K562 (cell line): ENCODE results near the gene ASB4. TPM values are rescaled to one million over a fixed set of nuclear protein-coding genes. Genes with fewer than 3 reads are reported as not detected.

ENCODE experiments used
- ATAC-seq: fragments of 200-7000 bp; cut with Tn5 transposase; 3 replicates; pipeline ENCODE4 v1.9.1; 2020; ENCODE audit warnings: moderate library complexity
- BruUV-seq: library from RNA; stranded (reverse); fragments of 400-500 nt; replicated peaks from 2 replicates; lab custom pipeline; 2021; lab: Mats Ljungman, UMichigan
- CTCF ChIA-PET: fragments of 300-600 bp; formaldehyde crosslinking; extraction: SDS; loops from one replicate; lab custom pipeline; 2021; ENCODE audit warnings: low intra/inter-chr PET ratio; lab: Yijun Ruan, JAX
- POLR2A ChIA-PET: fragments of 300-600, 350-650 bp; sonication (Branson Sonifier 250); formaldehyde crosslinking; extraction: SDS; loops from one replicate; lab custom pipeline; 2021; ENCODE audit warnings: antibody characterized with exemption, inconsistent platforms; lab: Yijun Ruan, JAX
- DNase-seq, 4 experiments: peaks; one replicate each; pipeline versions ENCODE4 v3.0.0 to v3.0.0-alpha.2; 2011 to 2018; ENCODE audit warnings: low spot score in 3 of 4, mixed read lengths in 3 of 4; ENCODE audit errors: extremely low read depth in 1 of 4
- FAIRE-seq: peaks from 2 replicates; lab custom pipeline; 2011; peaks lifted over from hg19 to GRCh38; lab: Jason Lieb, UNC
- H2AFZ ChIP-seq: 2 replicates; pipeline ENCODE4 v1.6.0; 2011; ENCODE audit warnings: low read depth, low read length, control low read depth, inconsistent platforms
- H3K27ac ChIP-seq: fragments of 200-600 bp; 3 replicates; pipeline ENCODE4 v1.8.0; 2011; ENCODE audit warnings: low read depth, mild to moderate bottlenecking, control low read depth, inconsistent platforms, low read length, moderate library complexity, mixed read lengths; ENCODE audit errors: extremely low read depth
- H3K27me3 ChIP-seq, 2 experiments: fragments of 300-600 bp in 1 of 2; 2 replicates in 1 of 2; 3 replicates in 1 of 2; pipeline versions ENCODE4 v1.6.0 to v1.8.0; 2011; ENCODE audit warnings: inconsistent platforms in 2 of 2, low read length in 2 of 2, mild to moderate bottlenecking in 1 of 2, mixed read lengths in 1 of 2, moderate library complexity in 1 of 2; ENCODE audit not compliant: control insufficient read depth in 2 of 2, insufficient read depth in 2 of 2
- H3K36me3 ChIP-seq: fragments of 300-600 bp; 3 replicates; pipeline ENCODE4 v1.8.0; 2011; ENCODE audit warnings: mild to moderate bottlenecking, low read length, inconsistent platforms; ENCODE audit not compliant: control insufficient read depth, insufficient read depth
- H3K4me1 ChIP-seq, 2 experiments: fragments of 200-600 bp in 1 of 2; replicated peaks in 1 of 2; 2 replicates in 1 of 2; 3 replicates in 1 of 2; pipeline versions ENCODE4 v1.5.1 to v1.8.0; 2011; ENCODE audit warnings: inconsistent platforms in 2 of 2, low read length in 2 of 2, mild to moderate bottlenecking in 1 of 2, mixed read lengths in 1 of 2, moderate library complexity in 1 of 2; ENCODE audit not compliant: control insufficient read depth in 2 of 2, insufficient read depth in 2 of 2
- H3K4me2 ChIP-seq: 2 replicates; pipeline ENCODE4 v1.6.1; 2011; ENCODE audit warnings: low read length, control low read depth, inconsistent platforms, mixed read lengths; ENCODE audit not compliant: insufficient read depth
- H3K4me3 ChIP-seq: fragments of 200-600 bp; sonication (generic), shearing (Covaris generic); 2 replicates; pipeline ENCODE4 v1.5.1; 2016; ENCODE audit warnings: control low read depth, inconsistent platforms
- H3K79me2 ChIP-seq: fragments of 200-600 bp; 3 replicates; pipeline ENCODE4 v1.8.0; 2011; ENCODE audit warnings: low read length, inconsistent platforms; ENCODE audit not compliant: control insufficient read depth, insufficient read depth
- H3K9ac ChIP-seq, 2 experiments: 2 replicates each; pipeline versions ENCODE4 v1.6.0 to v1.6.1; 2011; ENCODE audit warnings: low read depth in 2 of 2, low read length in 2 of 2, control low read depth in 1 of 2, inconsistent platforms in 1 of 2, mild to moderate bottlenecking in 1 of 2, mixed read lengths in 1 of 2; ENCODE audit not compliant: insufficient read depth in 1 of 2
- H3K9me1 ChIP-seq: one replicate; pipeline ENCODE4 v1.6.0; 2011; ENCODE audit warnings: inconsistent platforms, mild to moderate bottlenecking, low read length, moderate library complexity; ENCODE audit not compliant: control insufficient read depth, insufficient read depth
- H3K9me3 ChIP-seq: replicated peaks from 2 replicates; pipeline ENCODE4 v1.5.1; 2011; ENCODE audit warnings: low read depth, low read length, inconsistent platforms; ENCODE audit not compliant: control insufficient read depth, insufficient read depth
- H4K20me1 ChIP-seq: replicated peaks from 2 replicates; pipeline ENCODE4 v1.6.1; 2011; ENCODE audit warnings: low read length, inconsistent platforms, mixed read lengths; ENCODE audit not compliant: control insufficient read depth, insufficient read depth
- ATF7 ChIP-seq: fragments of 450-650 bp; IDR thresholded peaks from 2 replicates; pipeline ENCODE4 v1.7.1; 2014; ENCODE audit warnings: mild to moderate bottlenecking, moderate library complexity
- CBFA2T2 ChIP-seq: fragments of 450-650 bp; conservative IDR thresholded peaks from 2 replicates; pipeline ENCODE4 v1.6.1; 2017; ENCODE audit warnings: mild to moderate bottlenecking
- CREB1 ChIP-seq, 2 experiments: sonication (generic) in 1 of 2; formaldehyde crosslinking in 1 of 2; IDR thresholded peaks; 2 replicates each; pipeline versions ENCODE4 v1.6.1 to v1.8.0; 2012 to 2022; ENCODE audit warnings: inconsistent platforms in 1 of 2, mild to moderate bottlenecking in 1 of 2, missing genetic modification reagents in 1 of 2, moderate library complexity in 1 of 2
- GTF2A2 ChIP-seq: IDR thresholded peaks from 2 replicates; pipeline ENCODE4 v1.6.1; 2016; ENCODE audit warnings: mild to moderate bottlenecking, missing genetic modification characterization, missing compliant biosample characterization
- HLTF ChIP-seq: fragments of 450-650 bp; IDR thresholded peaks from 2 replicates; pipeline ENCODE4 v1.6.1; 2016
- NCOA2 ChIP-seq, 2 experiments: fragments of 450-650 bp; IDR thresholded peaks; 2 replicates each; pipeline ENCODE4 v1.6.1; 2018; ENCODE audit warnings: mild to moderate bottlenecking in 2 of 2, moderate library complexity in 1 of 2; ENCODE audit not compliant: partially characterized antibody in 2 of 2
- NCOR1 ChIP-seq: fragments of 450-650 bp; IDR thresholded peaks from 2 replicates; pipeline ENCODE4 v1.6.1; 2016; ENCODE audit warnings: mild to moderate bottlenecking, moderate library complexity
- NR4A1 ChIP-seq, 2 experiments: fragments of 250-450 bp in 1 of 2; fragments of 450-650 bp in 1 of 2; sonication (Bioruptor Pico) in 1 of 2; IDR thresholded peaks; 2 replicates each; pipeline versions ENCODE4 v1.4.0 to v1.6.1; 2016 to 2020; ENCODE audit warnings: mild to moderate bottlenecking in 2 of 2, missing compliant biosample characterization in 1 of 2, missing genetic modification characterization in 1 of 2, moderate library complexity in 1 of 2
- NRF1 ChIP-seq, 2 experiments: fragments of 450-650 bp; IDR thresholded peaks in 1 of 2; conservative IDR thresholded peaks in 1 of 2; 2 replicates each; pipeline ENCODE4 v1.6.1; 2014; ENCODE audit warnings: mild to moderate bottlenecking in 2 of 2
- RAD21 ChIP-seq, 2 experiments: fragments of 250-450 bp in 1 of 2; fragments of 450-650 bp in 1 of 2; sonication (Bioruptor Pico) in 1 of 2; formaldehyde crosslinking in 1 of 2; IDR thresholded peaks in 1 of 2; conservative IDR thresholded peaks in 1 of 2; 2 replicates each; pipeline versions ENCODE4 v1.4.0 to v1.8.0; 2020 to 2022; ENCODE audit warnings: mild to moderate bottlenecking in 2 of 2, moderate library complexity in 1 of 2
- SP2 ChIP-seq: IDR thresholded peaks from 2 replicates; pipeline ENCODE4 v1.6.1; 2011; ENCODE audit warnings: mild to moderate bottlenecking, low read depth, low read length, moderate library complexity; ENCODE audit not compliant: poor library complexity, severe bottlenecking; ENCODE audit errors: extremely low read depth
- XRCC5 ChIP-seq: fragments of 200-400 bp; formaldehyde crosslinking; IDR thresholded peaks from 2 replicates; pipeline ENCODE4 v1.6.1; 2017; ENCODE audit warnings: low read depth, mild to moderate bottlenecking, low read length
- YBX1 ChIP-seq: fragments of 450-650 bp; IDR thresholded peaks from 2 replicates; pipeline ENCODE4 v1.7.1; 2016; ENCODE audit warnings: mild to moderate bottlenecking
- ZNF3 ChIP-seq: fragments of 250-450 bp; sonication (Bioruptor Pico); IDR thresholded peaks from 2 replicates; pipeline ENCODE4 v1.5.0; 2021; ENCODE audit warnings: mild to moderate bottlenecking, moderate library complexity
- ZNF41 ChIP-seq: fragments of 250-450 bp; sonication (Bioruptor Pico); conservative IDR thresholded peaks from 2 replicates; pipeline ENCODE4 v1.4.0; 2020; ENCODE audit warnings: mild to moderate bottlenecking
- WGBS: fragments of 100-300 bp; shearing (Covaris generic); methylation state at CpG from one replicate; pipeline ENCODE4 v1.1.6; 2016; ENCODE audit warnings: low coverage, mixed read lengths; ENCODE audit not compliant: insufficient coverage; ENCODE audit errors: missing lambda C conversion rate; 5-methylcytosine and 5-hydroxymethylcytosine counted together
- in situ Hi-C: fragments of 300-500 bp; cut with MboI; formaldehyde crosslinking; loops from 4 replicates; pipeline ENCODE4 v1.15.0; 2018; ENCODE audit warnings: inconsistent platforms, mixed read lengths
- intact Hi-C: fragments of 100-400 bp; cut with micrococcal nuclease; formaldehyde crosslinking; loops from 2 replicates; pipeline ENCODE4 v1.14.2; 2022
- polyA plus RNA-seq, 8 experiments: library from polyadenylated mRNA; depleted of rRNA in 4 of 8; stranded (reverse) in 5 of 8; unstranded in 3 of 8; fragments of >200 nt; fragmentation: Nextera tagmentation in 2 of 8; fragmentation: Illumina TruSeq in 1 of 8; extraction: Ambion mirVana in 2 of 8; extraction: Trizol in 1 of 8; gene quantifications; 2 replicates each; pipeline versions ENCODE4 v1.2.1 to v1.2.3, GENCODE V29; 2011 to 2014; ENCODE audit warnings: inconsistent platforms in 1 of 8, missing spikeins in 1 of 8
- total RNA-seq, 7 experiments: library from RNA; depleted of rRNA in 6 of 7; stranded (reverse); fragments of >200 nt in 6 of 7; fragmentation: Illumina TruSeq in 2 of 7; extraction: Trizol in 2 of 7; gene quantifications; 2 replicates each; pipeline versions ENCODE4 v1.2.1 to v1.2.3, GENCODE V29; 2011 to 2021; ENCODE audit warnings: low replicate concordance in 1 of 7
- TF ChIP-seq, protein P1 (sequence below), 2 experiments: fragments of 250-450 bp in 1 of 2; fragments of 450-650 bp in 1 of 2; sonication (Bioruptor Pico) in 1 of 2; IDR thresholded peaks; 2 replicates each; pipeline versions ENCODE4 v1.6.1 to v1.8.0; 2016 to 2021; ENCODE audit warnings: mild to moderate bottlenecking in 2 of 2, moderate library complexity in 2 of 2, missing compliant biosample characterization in 1 of 2, missing genetic modification characterization in 1 of 2
- TF ChIP-seq, protein P2 (sequence below): fragments of 250-450 bp; sonication (Bioruptor Pico); IDR thresholded peaks from 2 replicates; pipeline ENCODE4 v1.9.0; 2021; ENCODE audit warnings: mild to moderate bottlenecking
- TF ChIP-seq, protein P3 (sequence below): sonication (generic); formaldehyde crosslinking; IDR thresholded peaks from 2 replicates; pipeline ENCODE4 v1.8.1; 2022; ENCODE audit warnings: missing genetic modification reagents
- TF ChIP-seq, protein P4 (sequence below): sonication (generic); formaldehyde crosslinking; IDR thresholded peaks from 2 replicates; pipeline ENCODE4 v1.8.0; 2022; ENCODE audit warnings: missing genetic modification reagents, mild to moderate bottlenecking, borderline replicate concordance

ASB4 gene
- total and polyA plus RNA-seq, 9 of the 15 experiments (the other 6 are each of a cell fraction or from before 2014, with no cell fraction given), result 0.03 to 0.07 TPM; not detected in 7

DNA sequence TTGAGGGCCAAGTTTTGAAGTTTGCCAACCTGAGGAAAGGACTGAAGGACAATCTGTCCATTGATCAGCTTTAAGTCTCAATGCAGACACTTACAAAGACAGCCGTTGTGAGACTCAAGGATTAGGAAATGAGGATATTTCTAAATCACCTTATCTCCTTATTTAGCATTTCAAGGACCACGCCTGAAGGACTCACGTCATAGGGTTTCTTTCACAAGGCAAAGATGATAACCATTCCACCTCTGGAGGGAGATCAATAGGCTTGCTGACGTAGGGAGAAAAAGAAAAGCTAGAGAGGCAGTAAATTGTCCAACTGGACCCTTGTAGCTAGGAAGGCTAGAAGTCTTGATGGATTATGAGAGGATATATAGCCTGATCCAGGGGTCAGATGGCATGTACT, 3.3 kb upstream of the ASB4 start (continued):
- TF ChIP-seq XRCC5 (no peak), NCOR1 (no peak), RAD21 (CRISPR knock-in tag; conservative IDR thresholded peaks at IDR 0.05 in 1 of 2, IDR thresholded peaks at IDR 0.05 in 1 of 2) (no peak)
- TF ChIP-seq, protein P1, sequence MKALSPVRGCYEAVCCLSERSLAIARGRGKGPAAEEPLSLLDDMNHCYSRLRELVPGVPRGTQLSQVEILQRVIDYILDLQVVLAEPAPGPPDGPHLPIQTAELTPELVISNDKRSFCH (CRISPR knock-in tag; IDR thresholded peaks at IDR 0.05), result no peak
- TF ChIP-seq, protein P1 (tag; IDR thresholded peaks at IDR 0.05), result no peak

DNA sequence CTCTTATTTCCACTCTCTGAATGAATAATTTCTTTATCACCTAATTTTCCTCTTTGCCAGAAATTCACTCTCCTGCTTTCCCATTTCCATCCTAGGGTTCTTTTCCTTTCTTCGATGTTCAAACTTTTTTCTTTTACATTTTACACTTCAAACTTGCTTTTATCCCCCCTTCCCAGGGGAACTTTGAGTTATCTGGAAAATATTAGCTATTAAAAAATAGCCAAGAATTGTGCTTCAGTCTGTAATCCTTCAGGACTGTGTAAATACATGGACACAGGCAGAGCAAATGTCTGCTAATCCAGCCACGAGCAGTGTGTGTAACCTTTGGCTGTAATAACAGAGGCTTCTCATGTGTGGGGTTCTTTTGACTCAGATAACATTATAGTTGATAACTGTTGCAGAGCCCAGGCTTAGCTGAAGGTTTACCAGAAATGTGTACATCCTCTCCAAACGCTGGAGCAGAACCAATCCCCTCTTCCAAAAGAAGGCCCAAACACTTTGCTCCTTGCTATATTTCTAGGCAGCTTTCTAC, 4.6 kb downstream of the ASB4 start:
- H3K4me2 ChIP-seq, result no peak overlapping the region
- no peak overlapping the region for H3K9ac ChIP-seq
- no peak for DNase-seq
- FAIRE-seq, result no peak
- intact Hi-C loops (no loop called here), in situ Hi-C loops (loop anchor here (25.0 kb wide), 1 partner anchor 1053 kb away; no protein-coding TSS in a partner anchor)
- H4K20me1 ChIP-seq, result no peaks in the 10 kb centered on the region
- H2AFZ ChIP-seq, result no peak overlapping the region
- no peak overlapping the region for H3K4me3 ChIP-seq
- no peaks in the 10 kb centered on the region for H3K4me1 ChIP-seq
- no peak overlapping the region for H3K27ac ChIP-seq
- BruUV-seq, result no TSS peak
- 0% methylated on average over 3 of the region's 3 CpGs for WGBS
- no peaks in the 10 kb centered on the region for H3K9me3 ChIP-seq
- H3K79me2 ChIP-seq, result no peaks in the 10 kb centered on the region
- no peaks in the 10 kb centered on the region for H3K36me3 ChIP-seq
- H3K9me1 ChIP-seq, result no peaks in the 10 kb centered on the region
- POLR2A ChIA-PET, result interaction anchor here (0.6 to 1.1 kb wide), 2 partner anchors 10 to 11 kb away, joined by 3 read pairs; no protein-coding TSS in a partner anchor
- ATAC-seq, result no peak
- CTCF ChIA-PET, result no interaction called here
- peaks cover 0 to 9% of the 10 kb centered on the region in 2 experiments; a peak in 3 of 5 replicates for H3K27me3 ChIP-seq
- TF ChIP-seq NR4A1 (CRISPR knock-in tag; IDR thresholded peaks at IDR 0.05), result no peak
- no peak for TF ChIP-seq NR4A1 (tag; IDR thresholded peaks at IDR 0.05)
- TF ChIP-seq NCOA2 (IDR thresholded peaks at IDR 0.05; ENCODE audit: partially characterized antibody in 2 of 2), result no peak
- TF ChIP-seq ZNF41 (CRISPR knock-in tag), result no peak
- no peak for TF ChIP-seq YBX1
- TF ChIP-seq CREB1 (IDR thresholded peaks at IDR 0.05), result no peak
- TF ChIP-seq CREB1 (CRISPR knock-in tag; IDR thresholded peaks at IDR 0.05), result no peak
- TF ChIP-seq, protein P2, sequence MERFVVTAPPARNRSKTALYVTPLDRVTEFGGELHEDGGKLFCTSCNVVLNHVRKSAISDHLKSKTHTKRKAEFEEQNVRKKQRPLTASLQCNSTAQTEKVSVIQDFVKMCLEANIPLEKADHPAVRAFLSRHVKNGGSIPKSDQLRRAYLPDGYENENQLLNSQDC (CRISPR knock-in tag), result no peak
- no peak for TF ChIP-seq SP2
- TF ChIP-seq GTF2A2 (tag), result no peak
- TF ChIP-seq NRF1 (conservative IDR thresholded peaks at IDR 0.05 in 1 of 2, IDR thresholded peaks at IDR 0.05 in 1 of 2), result no peak
- TF ChIP-seq ZNF3 (CRISPR knock-in tag), result no peak
- TF ChIP-seq, protein P3, sequence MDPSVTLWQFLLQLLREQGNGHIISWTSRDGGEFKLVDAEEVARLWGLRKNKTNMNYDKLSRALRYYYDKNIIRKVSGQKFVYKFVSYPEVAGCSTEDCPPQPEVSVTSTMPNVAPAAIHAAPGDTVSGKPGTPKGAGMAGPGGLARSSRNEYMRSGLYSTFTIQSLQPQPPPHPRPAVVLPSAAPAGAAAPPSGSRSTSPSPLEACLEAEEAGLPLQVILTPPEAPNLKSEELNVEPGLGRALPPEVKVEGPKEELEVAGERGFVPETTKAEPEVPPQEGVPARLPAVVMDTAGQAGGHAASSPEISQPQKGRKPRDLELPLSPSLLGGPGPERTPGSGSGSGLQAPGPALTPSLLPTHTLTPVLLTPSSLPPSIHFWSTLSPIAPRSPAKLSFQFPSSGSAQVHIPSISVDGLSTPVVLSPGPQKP (CRISPR knock-in tag), result no peak
- TF ChIP-seq HLTF, result no peak
- no peak for TF ChIP-seq CBFA2T2
- TF ChIP-seq ATF7, result no peak
- TF ChIP-seq, protein P4, sequence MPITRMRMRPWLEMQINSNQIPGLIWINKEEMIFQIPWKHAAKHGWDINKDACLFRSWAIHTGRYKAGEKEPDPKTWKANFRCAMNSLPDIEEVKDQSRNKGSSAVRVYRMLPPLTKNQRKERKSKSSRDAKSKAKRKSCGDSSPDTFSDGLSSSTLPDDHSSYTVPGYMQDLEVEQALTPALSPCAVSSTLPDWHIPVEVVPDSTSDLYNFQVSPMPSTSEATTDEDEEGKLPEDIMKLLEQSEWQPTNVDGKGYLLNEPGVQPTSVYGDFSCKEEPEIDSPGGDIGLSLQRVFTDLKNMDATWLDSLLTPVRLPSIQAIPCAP, result no peak
